WTC11 (cell line): Measurements from ENCODE around the gene COPS4.

Experiments used
- ATF3 ChIP-seq: sonication (generic); formaldehyde crosslinking; conservative IDR thresholded peaks from 2 replicates; pipeline ENCODE4 v1.8.1; 2022; ENCODE audit warnings: mild to moderate bottlenecking, missing genetic modification reagents
- ETV6 ChIP-seq: sonication (generic); formaldehyde crosslinking; IDR thresholded peaks from 2 replicates; pipeline ENCODE4 v1.8.1; 2022; ENCODE audit warnings: mild to moderate bottlenecking, missing genetic modification reagents
- HMGXB4 ChIP-seq: sonication (generic); formaldehyde crosslinking; IDR thresholded peaks from 2 replicates; pipeline ENCODE4 v1.8.1; 2023; ENCODE audit warnings: mild to moderate bottlenecking, moderate library complexity, missing genetic modification reagents
- ZNF219 ChIP-seq: sonication (generic); formaldehyde crosslinking; IDR thresholded peaks from 2 replicates; pipeline ENCODE4 v1.8.0; 2023; ENCODE audit warnings: missing genetic modification reagents, mild to moderate bottlenecking, borderline replicate concordance
- TF ChIP-seq, protein P1 (sequence below): fragments of 200-600 bp; IDR thresholded peaks from 2 replicates; pipeline ENCODE4 v1.8.0; 2022; ENCODE audit warnings: antibody characterized with exemption

DNA sequence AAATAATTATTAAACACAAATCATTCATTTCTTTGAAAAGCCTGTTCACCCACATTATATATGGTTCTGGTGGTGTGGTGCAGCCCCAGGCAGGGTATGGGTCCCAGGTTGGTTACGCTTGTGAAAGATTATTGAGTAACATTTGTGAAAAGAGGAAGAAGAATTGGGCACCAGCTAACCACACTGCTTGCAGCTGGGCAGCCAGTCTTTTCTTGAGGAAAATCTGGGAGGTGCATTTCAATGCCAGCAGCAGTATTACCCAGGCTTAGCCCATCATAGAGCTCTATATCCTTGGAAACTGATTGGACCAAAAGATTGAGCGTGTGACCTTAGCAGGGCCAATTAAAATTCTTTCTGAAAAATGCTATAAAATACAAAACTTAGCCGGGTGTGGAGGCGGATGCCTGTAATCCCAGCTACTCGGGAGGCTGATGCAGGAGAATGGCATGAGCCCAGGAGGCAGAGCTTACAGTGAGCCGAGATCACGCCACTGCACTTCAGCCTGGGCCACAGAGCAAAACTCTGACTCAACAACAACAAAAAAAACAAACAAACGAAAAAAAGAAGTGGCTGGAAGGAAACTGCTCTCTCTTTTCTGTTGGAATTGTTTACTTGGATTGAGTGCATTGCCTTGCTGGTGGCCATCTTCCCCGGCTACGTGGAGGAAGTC, 89.3 kb downstream of the COPS4 start:
- TF ChIP-seq ZNF219 (no peak), ETV6 (CRISPR knock-in tag) (no peak), HMGXB4 (no peak), ATF3 (CRISPR knock-in tag) (no peak)
- TF ChIP-seq, protein P1, sequence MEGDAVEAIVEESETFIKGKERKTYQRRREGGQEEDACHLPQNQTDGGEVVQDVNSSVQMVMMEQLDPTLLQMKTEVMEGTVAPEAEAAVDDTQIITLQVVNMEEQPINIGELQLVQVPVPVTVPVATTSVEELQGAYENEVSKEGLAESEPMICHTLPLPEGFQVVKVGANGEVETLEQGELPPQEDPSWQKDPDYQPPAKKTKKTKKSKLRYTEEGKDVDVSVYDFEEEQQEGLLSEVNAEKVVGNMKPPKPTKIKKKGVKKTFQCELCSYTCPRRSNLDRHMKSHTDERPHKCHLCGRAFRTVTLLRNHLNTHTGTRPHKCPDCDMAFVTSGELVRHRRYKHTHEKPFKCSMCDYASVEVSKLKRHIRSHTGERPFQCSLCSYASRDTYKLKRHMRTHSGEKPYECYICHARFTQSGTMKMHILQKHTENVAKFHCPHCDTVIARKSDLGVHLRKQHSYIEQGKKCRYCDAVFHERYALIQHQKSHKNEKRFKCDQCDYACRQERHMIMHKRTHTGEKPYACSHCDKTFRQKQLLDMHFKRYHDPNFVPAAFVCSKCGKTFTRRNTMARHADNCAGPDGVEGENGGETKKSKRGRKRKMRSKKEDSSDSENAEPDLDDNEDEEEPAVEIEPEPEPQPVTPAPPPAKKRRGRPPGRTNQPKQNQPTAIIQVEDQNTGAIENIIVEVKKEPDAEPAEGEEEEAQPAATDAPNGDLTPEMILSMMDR, result no peak
